ENCODE results near the gene DDX55. TPM values are rescaled to one million over a fixed set of nuclear protein-coding genes. Genes with fewer than 3 reads are reported as not detected.

The DDX55 gene
- total and polyA plus RNA-seq, 2 of the 13 experiments (the other 11 are each of a cell fraction or from before 2014, with no cell fraction given), result 22.2 to 37.0 TPM

GRCh38 chr12:123601602-123602489, at the start of gene DDX55 (continued):
- peak; percentile 91; the same call in 1 of the 2 replicates for TF ChIP-seq ZBTB10 (CRISPR knock-in tag; IDR thresholded peaks at IDR 0.05; ENCODE audit: borderline replicate concordance)
- TF ChIP-seq KLF6 (CRISPR knock-in tag; IDR thresholded peaks at IDR 0.05), result peak; percentile 84; the same call in 1 of the 2 replicates
- TF ChIP-seq ZNF883 (CRISPR knock-in tag; IDR thresholded peaks at IDR 0.05; ENCODE audit: not compliant biosample characterization), result peak; percentile 75
- TF ChIP-seq KDM1A (CRISPR knock-in tag; IDR thresholded peaks at IDR 0.05), result no peak
- peak; percentile 32 to 42; a peak in 1 of 4 replicates for TF ChIP-seq EP300 (IDR thresholded peaks at IDR 0.05; ENCODE audit: low read depth in 2 of 2, low read length in 2 of 2)
- TF ChIP-seq EP300 (CRISPR knock-in tag; IDR thresholded peaks at IDR 0.05; ENCODE audit: borderline replicate concordance), result peak; percentile 36; the same call in 1 of the 2 replicates
- no peak for TF ChIP-seq NONO (IDR thresholded peaks at IDR 0.05)
- peak; percentile 99 for TF ChIP-seq NONO (CRISPR knock-in tag; conservative IDR thresholded peaks at IDR 0.05)
- TF ChIP-seq CBX1 (IDR thresholded peaks at IDR 0.05; ENCODE audit: low read depth), result peak; percentile 89
- TF ChIP-seq ZNF674 (CRISPR knock-in tag; IDR thresholded peaks at IDR 0.05; ENCODE audit: low read depth), result peak; percentile 69; the same call in 1 of the 2 replicates
- no peak; the same call in 1 of the 2 replicates for TF ChIP-seq ZSCAN12 (CRISPR knock-in tag; IDR thresholded peaks at IDR 0.05)
- TF ChIP-seq MTF1 (CRISPR knock-in tag; IDR thresholded peaks at IDR 0.05), result no peak
- no peak for TF ChIP-seq HHEX (CRISPR knock-in tag; IDR thresholded peaks at IDR 0.05)
- TF ChIP-seq FOXO4 (CRISPR knock-in tag; conservative IDR thresholded peaks at IDR 0.05), result no peak
- TF ChIP-seq ZNF83 (CRISPR knock-in tag; IDR thresholded peaks at IDR 0.05; ENCODE audit: borderline replicate concordance), result peak; percentile 71; the same call in 1 of the 2 replicates
- TF ChIP-seq KDM3A (CRISPR knock-in tag; IDR thresholded peaks at IDR 0.05; ENCODE audit: low read depth), result peak; percentile 92
- peak; percentile 80 for TF ChIP-seq PITX1 (CRISPR knock-in tag; IDR thresholded peaks at IDR 0.05)
- TF ChIP-seq ZNF569 (CRISPR knock-in tag; IDR thresholded peaks at IDR 0.05; ENCODE audit: borderline replicate concordance), result no peak
- peak; percentile 78; the same call in 1 of the 2 replicates for TF ChIP-seq HNF1B (CRISPR knock-in tag; IDR thresholded peaks at IDR 0.05)
- peak; percentile 97 for TF ChIP-seq WIZ (CRISPR knock-in tag; IDR thresholded peaks at IDR 0.05)
- peak; percentile 90; the same call in 1 of the 2 replicates for TF ChIP-seq ARHGAP35 (CRISPR knock-in tag; IDR thresholded peaks at IDR 0.05; ENCODE audit: borderline replicate concordance)
- TF ChIP-seq SIX4 (CRISPR knock-in tag; IDR thresholded peaks at IDR 0.05), result no peak
- TF ChIP-seq KLF11 (CRISPR knock-in tag; IDR thresholded peaks at IDR 0.05), result 0 out of 2 replicates have a peak, but pooled peaks have one; percentile 54

Data from HepG2 (cell line).